ENCODE results near the gene ALX3.

DNA sequence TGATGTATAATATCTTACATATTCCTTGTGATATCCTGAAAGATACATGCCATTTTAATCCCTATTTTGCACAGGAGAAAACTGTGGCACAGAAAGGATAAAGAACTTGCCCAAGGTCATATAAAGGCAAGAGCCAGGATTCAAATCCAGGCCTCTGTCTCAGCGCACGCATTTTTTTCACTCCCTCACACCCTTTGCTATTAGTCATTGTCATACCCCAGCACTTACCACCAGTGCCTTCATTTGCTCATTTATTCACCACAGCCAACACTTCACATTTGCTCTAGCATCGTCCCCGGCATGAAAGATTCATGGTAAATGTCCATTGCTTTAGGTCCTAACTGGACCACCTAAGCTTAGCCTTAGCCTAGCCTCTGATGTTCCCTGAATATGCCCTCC is 14.2 kb downstream of the ALX3 start:
- TF ChIP-seq EP300 (IDR thresholded peaks at IDR 0.05; ENCODE audit: low read depth) (no peak), POLR2A (IDR thresholded peaks at IDR 0.05) (no peak)
- TF ChIP-seq, protein P1, sequence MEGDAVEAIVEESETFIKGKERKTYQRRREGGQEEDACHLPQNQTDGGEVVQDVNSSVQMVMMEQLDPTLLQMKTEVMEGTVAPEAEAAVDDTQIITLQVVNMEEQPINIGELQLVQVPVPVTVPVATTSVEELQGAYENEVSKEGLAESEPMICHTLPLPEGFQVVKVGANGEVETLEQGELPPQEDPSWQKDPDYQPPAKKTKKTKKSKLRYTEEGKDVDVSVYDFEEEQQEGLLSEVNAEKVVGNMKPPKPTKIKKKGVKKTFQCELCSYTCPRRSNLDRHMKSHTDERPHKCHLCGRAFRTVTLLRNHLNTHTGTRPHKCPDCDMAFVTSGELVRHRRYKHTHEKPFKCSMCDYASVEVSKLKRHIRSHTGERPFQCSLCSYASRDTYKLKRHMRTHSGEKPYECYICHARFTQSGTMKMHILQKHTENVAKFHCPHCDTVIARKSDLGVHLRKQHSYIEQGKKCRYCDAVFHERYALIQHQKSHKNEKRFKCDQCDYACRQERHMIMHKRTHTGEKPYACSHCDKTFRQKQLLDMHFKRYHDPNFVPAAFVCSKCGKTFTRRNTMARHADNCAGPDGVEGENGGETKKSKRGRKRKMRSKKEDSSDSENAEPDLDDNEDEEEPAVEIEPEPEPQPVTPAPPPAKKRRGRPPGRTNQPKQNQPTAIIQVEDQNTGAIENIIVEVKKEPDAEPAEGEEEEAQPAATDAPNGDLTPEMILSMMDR (IDR thresholded peaks at IDR 0.05), result no peak

Measured in transverse colon (tissue), 3 donors.